Daoy (cell line): ENCODE data around the gene DPH7. TPM values are rescaled to one million over a fixed set of nuclear protein-coding genes. Genes with fewer than 3 reads are reported as not detected.
"Not testable (repeated sequence)": the region's sequence is repeated elsewhere in the genome, so short reads cannot be mapped to it uniquely, and the experiment has no call there.

Experiments
- DNase-seq: peaks from one replicate; pipeline ENCODE4 v3.0.0-alpha.2; 2015; ENCODE audit warnings: low read depth
- total RNA-seq: library from RNA; depleted of rRNA; stranded (reverse); fragments of >200 nt; shearing (Covaris generic); gene quantifications from 2 replicates; pipeline ENCODE4 v1.2.3, GENCODE V29; 2014

DPH7 gene
- total RNA-seq, 1 experiment from 2014 or later, result 56.5 TPM

- DNase-seq, result peak; percentile 43
These were observed 27.4 kb upstream of the DPH7 start for GRCh38 chr9:137606005-137606621.

GRCh38 chr9:137605121-137606004 lies 26.6 kb upstream of the DPH7 start, which contains the start of gene ARRDC1:
TSS of gene ARRDC1 (plus strand) at chr9:137605686. CDS start at chr9:137605718, 32 bp downstream.
- peak; percentile 96 for DNase-seq

GRCh38 chr9:137604345-137605086 lies 25.8 kb upstream of the DPH7 start:
- no peak for DNase-seq

GRCh38 chr9:137603879-137604278 lies 25.2 kb upstream of the DPH7 start:
- DNase-seq, result no peak

GRCh38 chr9:137602661-137603060 lies 23.9 kb upstream of the DPH7 start:
- no peak for DNase-seq

- DNase-seq, result no peak
These were observed 20.2 kb upstream of the DPH7 start for GRCh38 chr9:137598943-137599342.

- not testable (repeated sequence) for DNase-seq
These were observed 17.9 kb upstream of the DPH7 start for GRCh38 chr9:137596577-137596976.

DNA sequence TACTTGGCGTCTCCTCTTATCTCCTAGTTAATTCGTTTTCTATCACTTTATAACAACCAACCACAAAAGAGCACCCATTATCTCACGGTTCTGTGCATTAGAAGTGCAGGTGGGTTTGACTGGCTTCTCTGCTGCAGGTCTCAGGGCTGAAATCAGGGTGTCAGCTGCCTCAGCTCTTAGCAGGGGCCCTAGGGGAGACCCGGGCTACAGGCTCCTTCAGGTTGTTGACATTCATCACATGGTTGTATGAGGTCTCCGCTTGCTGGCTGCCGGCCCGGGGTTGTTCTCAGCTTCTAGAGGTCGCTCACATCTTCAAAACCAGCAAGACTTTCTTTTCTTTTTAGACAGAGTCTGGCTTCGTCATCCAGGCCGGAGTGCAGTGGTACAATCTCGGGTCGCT lies 14.5 kb upstream of the DPH7 start:
- no peak for DNase-seq

- no peak for DNase-seq
These were observed 14.0 kb upstream of the DPH7 start for GRCh38 chr9:137592767-137593166.

- DNase-seq, result peak; percentile 96
These were observed 12.0 kb upstream of the DPH7 start, which contains the start of gene ZMYND19 for GRCh38 chr9:137590469-137591383. TSS of gene ZMYND19 (minus strand) at chr9:137590512. CDS start at chr9:137590263, 249 bp downstream.

DNA sequence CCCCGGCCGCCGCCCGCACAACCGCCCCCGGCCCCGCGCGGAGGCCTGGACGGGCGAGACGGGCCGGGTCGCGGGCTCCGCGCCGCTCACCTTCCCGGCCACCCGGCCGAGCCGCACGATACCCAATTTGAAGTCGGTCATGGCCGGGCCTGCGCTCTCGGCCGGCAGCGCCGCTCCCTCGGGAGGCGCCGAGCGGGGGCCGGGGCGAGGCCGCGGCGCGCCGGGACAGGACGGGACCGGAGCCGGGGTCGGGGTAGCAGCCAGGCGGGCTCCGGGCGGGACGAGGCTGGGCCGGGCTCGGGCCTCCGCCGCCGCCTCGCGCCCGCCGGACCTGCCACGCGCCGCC lies 11.4 kb upstream of the DPH7 start:
- DNase-seq, result no peak

DNA sequence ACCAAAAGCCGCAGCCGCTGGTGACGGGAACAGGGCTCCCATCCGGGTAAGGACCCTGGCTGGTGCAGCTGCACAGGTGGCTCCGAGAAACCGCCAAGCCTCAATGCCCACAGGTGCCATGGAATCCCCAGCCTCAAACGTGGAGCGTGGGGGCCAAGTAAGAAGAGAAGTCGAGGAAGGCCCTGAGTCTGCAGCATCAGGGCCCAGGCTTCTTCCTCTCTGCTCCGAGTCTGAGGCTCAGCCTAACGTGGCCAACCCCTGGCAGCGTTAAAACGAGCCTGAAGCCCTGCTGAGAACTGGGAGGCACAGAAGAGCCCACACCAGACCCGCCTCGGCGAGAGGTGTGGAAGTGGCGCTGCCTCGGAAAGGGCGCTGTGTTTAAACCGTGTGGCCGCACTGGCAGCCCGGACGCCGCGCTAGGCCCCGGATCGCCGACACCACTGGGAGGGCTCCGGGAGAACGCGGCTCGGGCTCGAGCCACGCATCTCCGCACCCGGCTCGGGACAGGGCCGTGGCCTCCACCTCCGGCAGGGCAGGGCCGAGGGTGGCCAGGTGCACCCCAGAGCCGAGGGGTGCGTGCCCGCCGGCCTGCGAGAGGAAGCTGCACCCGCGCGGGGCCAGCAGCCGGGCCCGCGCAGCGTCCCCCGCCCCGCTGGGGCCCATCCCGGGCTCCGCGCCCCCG lies 10.9 kb upstream of the DPH7 start:
- DNase-seq, result peak; percentile 20

GRCh38 chr9:137588891-137589290 lies 10.2 kb upstream of the DPH7 start:
- no peak for DNase-seq

DNA sequence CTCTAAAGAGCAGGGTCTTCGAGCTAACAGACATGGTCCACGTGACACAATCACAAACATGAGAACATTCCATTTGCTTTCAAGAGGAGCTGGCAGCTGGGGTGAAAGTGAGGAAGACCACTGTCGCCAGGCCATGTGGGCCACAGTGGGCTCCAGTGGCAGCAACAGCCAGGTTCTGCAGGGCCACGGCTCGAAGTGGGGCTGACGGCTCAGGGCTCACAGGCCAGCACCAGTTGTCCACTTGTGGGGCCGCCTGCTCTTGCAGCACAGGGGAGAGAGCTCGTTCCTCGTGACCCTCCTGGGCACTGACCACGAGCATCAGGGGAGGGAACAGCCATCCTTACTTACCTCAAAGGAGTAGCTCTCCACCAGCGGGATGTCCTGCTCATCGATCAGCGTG lies 9.6 kb upstream of the DPH7 start:
- DNase-seq, result no peak

DNA sequence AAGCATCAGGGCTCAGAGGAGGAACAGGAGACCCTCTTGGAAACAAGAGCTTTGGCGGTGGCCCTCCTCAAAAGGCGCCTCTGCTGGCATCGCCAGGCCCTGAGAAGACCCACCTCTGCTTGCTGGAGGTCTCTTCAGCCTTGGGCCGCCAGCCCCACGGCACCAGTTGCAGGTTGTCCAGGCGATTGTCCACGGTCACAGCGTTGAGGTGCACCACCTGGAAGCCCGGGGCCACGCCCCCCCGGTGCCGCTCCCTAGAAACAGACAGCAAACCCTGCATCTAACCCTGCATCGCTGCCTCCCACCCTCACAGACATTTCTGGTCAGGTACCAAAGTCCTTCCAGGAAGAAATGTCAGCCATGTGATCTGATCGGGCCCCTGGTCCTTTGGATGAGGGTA lies 8.1 kb upstream of the DPH7 start:
- DNase-seq, result no peak

- no peak for DNase-seq
These were observed 5.2 kb upstream of the DPH7 start for GRCh38 chr9:137583957-137584356.

- DNase-seq, result no peak
These were observed 4.6 kb upstream of the DPH7 start for GRCh38 chr9:137583347-137583746.

DNA sequence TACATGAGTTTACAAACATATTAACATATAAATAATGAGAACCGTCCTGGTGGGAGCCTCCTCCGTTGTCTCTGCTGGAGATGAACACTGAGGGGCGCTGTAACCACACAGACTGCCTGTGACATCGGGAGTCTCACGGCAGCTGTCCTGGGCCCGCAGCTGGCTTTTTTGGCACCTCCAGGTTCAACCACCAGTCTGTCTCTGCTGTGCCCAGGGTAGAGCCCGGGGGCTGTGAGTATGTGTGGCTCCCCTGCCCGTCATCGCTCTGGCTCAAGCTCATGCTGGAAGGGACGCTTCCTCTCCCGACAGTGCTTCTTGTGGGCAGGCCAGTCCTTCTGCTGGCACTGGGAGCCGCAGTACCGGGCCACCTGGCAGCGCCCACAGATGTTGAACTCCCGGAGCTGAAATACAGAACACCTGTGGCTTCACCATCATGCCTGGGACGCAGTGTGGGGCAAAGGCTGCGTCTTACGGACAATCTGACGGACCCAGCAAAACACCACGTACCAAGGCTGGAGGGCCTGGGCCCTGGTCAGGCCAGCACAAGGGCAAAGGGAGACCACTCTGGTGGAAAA lies 3.6 kb upstream of the DPH7 start:
- no peak for DNase-seq

- DNase-seq, result no peak
These were observed 2.9 kb upstream of the DPH7 start for GRCh38 chr9:137581361-137582285.
